HG02763 (cell line): ENCODE data around the gene GTSE1.

Experiments
- ATAC-seq: cut with Tn5 transposase; IDR thresholded peaks from one replicate; pipeline ENCODE4 v1.9.1; 2021; ENCODE audit warnings: mild to moderate bottlenecking, moderate library complexity; ENCODE audit not compliant: unreplicated experiment

GTSE1 gene

GRCh38 chr22:46274381-46274780, 22.3 kb upstream of the GTSE1 start:
- ATAC-seq: no peak

DNA sequence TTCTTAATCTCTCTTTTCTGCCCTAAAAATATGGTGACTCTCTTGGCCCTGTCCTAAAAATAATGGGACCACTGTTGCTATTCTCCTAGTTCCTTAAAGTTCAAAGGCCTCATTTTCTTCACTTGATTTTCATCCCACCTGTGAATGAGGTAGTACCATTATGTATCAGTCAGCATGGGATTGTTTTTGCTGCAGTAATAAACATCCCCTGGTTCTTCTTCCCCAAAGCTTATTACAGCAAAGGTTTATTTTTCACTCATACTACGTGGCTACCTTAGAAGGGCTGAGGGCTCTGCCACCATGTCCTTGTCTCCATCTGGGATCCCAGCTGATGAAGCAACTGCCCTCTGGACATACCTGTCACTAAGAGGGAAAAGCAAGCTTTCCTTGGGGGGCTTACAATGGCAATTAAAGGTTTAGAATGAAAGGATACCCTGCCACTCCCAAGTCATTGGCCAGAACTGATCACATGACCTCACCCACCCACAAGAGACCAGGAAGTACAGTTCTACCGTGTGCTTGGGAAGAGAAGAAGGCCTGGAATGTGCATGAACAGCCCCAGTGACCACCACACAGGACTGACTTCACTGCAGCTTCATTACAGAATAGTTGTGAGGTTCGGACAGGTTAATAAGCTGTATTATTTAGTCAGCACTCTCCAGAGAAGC, 21.1 kb upstream of the GTSE1 start:
- no peak for ATAC-seq

DNA sequence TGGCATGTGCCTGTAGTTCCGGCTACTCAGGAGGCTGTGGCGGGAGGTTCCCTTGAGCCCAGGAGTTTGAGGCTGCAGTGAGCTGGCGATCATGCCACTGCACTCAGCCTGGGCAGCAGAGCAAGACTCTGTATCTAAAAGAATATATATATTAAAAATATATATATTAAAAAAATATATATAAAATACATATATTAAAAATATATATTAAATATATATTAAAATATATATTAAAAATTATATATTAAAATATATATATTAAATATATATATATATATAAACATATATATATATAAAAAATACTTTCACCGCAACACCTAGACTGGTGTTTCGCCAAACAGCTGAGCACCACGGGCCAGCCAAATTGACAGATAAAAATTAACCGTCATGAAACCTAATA, 20.1 kb upstream of the GTSE1 start:
- ATAC-seq: no peak

DNA sequence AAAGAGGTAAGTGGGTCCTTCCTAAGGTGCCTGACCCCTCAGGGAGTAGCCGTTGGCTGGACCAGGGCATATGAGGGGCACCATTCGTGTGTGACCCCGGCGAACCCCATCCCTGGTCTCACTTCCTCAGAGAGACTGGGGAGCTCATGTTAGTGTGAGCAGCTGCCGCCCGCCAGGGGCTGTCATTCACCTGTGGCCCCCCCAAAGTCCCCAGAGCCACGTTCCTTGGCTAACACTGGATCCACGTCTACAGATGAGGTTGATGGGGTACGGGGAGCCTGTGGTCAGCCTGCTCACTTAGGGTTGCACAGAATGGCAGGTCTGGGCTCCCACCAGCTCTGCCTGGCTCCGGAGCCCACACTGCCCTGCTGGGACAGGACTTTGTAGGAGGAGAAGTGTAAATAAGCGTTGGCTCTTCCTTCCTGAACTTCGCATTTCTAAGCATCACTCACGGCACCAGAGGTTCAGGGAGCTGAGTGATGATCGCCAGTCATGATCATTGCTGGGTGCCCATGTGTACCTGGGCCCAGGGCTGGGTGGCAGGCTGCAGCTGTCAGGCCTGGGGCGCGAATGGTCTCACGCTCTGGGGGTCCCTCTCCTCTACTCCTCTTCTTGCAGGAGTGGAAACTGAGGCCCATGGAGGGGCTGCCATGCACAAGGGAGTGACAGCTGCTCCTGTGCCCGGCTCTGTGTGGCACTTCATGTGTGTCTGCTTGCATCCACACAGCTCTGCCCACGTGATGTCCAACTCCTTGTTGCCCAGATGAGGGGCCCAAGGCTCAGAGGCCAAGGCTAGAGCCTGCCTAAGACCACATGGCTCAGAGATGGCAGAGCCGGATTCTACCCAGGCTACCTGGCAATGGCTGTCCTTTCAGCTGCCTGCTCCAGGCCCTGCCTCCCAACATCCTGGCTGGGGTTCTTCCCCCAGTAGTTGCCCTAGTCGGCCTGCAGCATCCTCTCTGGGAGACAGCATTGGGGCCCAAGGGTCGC, 17.7 kb upstream of the GTSE1 start:
- no peak for ATAC-seq

- ATAC-seq: no peak
Observed at GRCh38 chr22:46280063-46280817, 16.4 kb upstream of the GTSE1 start.

- no peak for ATAC-seq
Observed at GRCh38 chr22:46280999-46281623, 15.6 kb upstream of the GTSE1 start.

DNA sequence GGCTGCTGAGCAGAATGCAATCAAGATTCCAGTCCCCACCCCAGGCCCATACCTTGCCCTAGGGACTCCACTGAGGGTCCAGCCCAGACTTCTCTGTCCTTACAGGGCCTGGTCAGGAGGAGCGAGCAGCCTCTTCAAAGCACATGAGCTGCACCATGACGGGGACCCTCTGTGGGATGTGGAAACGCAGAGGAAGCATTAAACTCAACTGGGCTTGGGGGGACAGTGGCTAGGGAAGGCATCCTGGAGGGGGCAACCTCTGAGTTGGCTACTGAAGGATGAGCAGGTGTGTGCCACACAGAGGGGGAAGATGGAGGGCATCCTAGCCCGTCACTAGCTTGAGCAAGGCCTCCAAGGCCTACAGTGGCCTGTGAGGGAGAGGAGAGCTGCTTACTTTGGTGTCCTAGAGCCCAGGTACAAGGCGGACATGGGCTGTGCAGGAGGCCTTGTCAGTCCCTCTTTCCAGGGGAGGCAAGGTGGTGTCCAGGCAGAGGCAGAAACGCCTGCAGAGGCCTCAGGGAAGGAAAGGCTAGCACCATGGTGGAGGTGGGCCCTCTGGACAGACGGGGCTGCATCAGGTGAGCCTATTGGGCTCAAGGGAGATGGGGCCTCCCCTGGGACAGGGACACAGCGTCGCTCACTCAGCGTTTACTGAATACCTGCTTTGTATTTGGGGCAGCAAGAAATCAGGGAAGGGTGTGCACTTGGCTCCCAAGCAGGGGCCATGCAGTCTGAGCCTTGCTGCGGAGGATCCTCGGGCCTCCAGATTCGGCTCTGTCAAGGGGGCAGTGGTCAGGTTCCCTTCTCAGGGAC, 14.6 kb upstream of the GTSE1 start:
- ATAC-seq: no peak

DNA sequence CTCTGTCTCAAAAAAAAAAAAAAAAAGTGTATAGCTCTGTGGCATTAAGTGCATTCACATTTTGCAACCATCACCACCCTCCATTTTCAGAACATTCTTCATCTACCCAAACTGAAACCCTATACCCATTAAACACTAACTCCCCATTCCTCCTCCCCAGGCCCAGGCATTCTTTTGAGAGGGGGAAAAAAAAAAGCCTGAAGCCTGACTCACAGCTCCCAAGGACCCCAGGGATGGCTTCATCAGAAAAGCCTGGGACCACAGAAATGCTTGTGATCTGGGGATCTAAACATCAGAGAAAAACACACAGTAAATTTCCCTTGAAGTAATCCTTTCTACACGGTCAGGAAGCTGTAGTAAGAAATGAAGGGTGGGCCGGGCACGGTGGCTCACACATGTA, 10.7 kb upstream of the GTSE1 start:
- no peak for ATAC-seq

DNA sequence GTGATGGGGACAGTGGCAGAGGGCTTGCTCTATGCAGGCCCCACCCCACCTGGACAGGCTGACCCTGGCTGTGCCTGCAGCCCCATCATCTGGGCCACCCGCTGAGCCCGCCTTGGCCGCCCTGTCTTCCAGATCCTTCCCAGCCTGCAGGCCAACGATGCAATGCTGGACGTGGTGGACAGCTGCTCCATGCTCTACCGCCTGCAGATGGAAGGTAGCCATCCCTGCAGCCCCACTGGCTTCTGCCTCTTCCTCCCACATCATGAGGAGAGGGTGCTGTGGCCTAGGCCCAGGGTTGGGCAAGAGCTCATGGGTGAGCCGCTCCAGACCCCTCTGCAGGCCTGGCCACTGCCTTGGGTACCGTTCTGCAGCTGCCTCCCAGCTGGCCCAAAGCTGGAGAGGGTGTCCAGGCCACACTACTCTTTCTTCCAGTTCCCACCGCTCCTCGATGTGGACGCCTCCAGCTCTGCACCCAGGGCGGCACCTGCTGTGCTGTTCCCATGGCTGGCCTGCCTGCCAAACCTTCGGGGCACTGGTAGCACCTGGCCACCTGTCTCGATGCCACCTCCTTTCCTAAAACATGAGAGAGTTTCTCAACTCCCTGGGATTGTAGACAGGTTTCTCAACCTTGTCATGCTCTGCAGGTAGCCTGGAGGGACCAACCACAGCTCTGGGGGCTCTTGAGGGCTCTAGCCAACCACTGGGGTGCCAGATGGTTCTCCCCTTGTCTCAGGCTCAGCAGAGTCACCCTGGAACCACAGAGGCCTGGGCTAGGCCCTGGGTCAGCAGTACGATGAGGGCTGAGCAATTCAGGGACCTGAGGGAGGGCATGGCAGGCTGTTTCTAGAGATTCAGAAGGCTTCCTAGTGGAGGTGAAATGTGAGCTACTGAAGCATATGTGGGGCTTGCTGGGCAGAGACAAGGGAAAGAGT, 9.5 kb upstream of the GTSE1 start:
- ATAC-seq: no peak

DNA sequence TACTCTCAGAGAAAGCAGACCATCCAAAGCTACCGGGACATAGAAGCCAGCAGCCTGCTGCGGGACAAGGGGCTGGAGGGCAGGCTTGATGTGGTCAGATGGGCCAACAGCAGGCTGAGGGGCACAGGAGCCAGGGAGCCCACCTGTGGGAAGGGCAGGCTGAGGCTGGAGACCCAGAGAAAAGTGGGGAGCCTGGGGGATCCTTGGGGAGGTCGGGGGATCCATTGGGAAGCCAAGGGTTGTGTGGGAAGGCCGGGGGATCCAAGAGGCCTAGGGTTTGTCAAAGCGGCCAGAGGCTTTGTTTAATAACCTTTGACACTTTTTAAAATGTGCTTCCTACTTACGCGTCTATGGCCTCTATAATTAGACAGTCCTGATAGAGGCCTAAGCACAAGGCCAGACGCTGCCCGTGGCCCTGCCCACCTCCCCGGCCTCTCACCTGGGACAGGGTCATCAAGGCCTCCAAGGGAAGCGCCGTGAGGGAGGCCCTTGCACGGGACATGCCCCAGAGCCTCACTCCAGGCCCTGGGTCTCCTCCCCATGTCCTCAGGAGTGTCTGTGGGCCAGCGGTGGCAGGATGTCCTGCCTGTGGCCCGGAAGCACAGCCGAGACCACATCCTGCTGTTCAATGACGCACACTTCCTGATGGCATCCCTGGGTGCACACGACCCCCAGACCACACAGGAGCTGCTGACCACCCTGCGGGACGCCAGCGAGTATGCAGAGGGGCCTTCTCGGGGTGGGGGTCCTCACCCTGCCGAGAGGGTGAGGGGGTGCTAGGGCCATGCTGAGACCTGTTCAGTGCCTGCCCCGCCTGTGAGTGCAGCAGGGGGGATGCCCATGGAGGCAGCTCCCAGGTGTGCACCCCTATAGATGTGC, 8.6 kb upstream of the GTSE1 start:
- ATAC-seq: peak; percentile 55

DNA sequence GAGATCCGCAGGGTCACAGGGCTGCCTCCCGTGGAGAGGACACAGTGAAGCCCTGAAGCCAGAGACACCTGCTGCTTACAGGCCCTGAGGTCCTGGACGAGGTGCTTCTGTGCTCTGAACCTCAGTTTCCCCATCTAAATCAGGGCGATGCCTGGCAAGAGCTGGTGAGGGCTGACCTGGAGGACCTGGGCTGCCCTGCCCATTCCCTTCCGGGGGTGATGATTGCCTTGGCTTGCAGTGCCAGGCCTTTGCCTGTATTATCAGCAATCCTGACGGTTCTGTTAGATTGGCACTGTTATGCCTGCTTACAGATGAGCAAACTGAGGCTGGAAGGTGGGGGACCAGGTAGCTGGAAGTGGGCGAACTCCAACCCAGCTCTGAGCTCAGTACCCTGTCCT, 7.8 kb upstream of the GTSE1 start:
- ATAC-seq: no peak

- no peak for ATAC-seq
Observed at GRCh38 chr22:46289244-46289891, 7.3 kb upstream of the GTSE1 start.

- ATAC-seq: no peak
Observed at GRCh38 chr22:46290121-46290842, 6.4 kb upstream of the GTSE1 start.

GRCh38 chr22:46290843-46291785, 5.6 kb upstream of the GTSE1 start:
- no peak for ATAC-seq

DNA sequence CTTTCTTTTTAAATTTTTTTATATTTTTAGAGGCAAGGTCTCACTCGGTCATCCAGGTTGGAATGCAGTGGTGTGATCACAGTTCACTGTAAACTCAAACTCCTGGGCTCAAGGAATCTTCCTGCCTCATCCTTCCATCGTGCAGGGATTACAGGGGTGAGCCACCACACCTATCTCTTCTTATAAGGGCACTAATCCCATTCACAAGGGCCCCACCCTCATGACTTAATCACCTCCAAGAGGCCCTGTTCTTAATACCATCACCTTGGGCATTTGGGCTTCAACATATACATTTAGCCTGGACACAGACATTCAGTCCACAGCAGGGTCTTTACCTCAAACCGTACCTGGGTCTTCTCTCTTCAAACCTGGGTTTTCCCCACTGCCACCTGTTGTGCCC, 4.5 kb upstream of the GTSE1 start:
- no peak for ATAC-seq

GRCh38 chr22:46292732-46293131, 3.9 kb upstream of the GTSE1 start:
- ATAC-seq: no peak
